GM19240 (cell line): ENCODE measurements around the gene SCUBE3.

Source experiments
- DNase-seq: peaks from one replicate; pipeline ENCODE4 v3.0.0; 2011; ENCODE audit warnings: low spot score; ENCODE audit not compliant: insufficient read length

The SCUBE3 gene

GRCh38 chr6:35299674-35300073 is 85.9 kb downstream of the SCUBE3 start:
- no peak for DNase-seq

- no peak for DNase-seq
Observed at GRCh38 chr6:35300848-35301247, 87.1 kb downstream of the SCUBE3 start.
